GM19328 (cell line): Measurements from ENCODE around the gene GSDME.

Experiments used
- ATAC-seq: cut with Tn5 transposase; IDR thresholded peaks from one replicate; pipeline ENCODE4 v1.9.1; 2021; ENCODE audit warnings: mild to moderate bottlenecking, moderate library complexity; ENCODE audit not compliant: unreplicated experiment

The GSDME gene

DNA sequence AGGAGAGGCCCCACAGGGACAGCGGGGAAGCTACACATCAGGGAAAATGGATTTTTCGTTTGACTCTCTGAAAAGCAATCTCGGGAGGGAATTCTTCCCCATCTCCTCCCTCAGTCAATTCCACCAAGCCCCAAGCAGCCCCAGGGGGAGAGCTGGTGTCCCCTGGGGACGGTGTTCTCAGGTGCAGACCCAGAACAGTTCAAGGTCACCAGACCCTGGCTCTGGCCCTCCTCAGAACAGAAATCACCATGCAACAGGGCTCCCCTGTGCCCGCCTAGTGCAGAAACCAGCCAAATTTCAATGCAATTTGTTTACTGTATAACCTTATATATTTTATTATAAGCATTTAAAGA lies 34.1 kb downstream of the GSDME start:
- ATAC-seq, result no peak

DNA sequence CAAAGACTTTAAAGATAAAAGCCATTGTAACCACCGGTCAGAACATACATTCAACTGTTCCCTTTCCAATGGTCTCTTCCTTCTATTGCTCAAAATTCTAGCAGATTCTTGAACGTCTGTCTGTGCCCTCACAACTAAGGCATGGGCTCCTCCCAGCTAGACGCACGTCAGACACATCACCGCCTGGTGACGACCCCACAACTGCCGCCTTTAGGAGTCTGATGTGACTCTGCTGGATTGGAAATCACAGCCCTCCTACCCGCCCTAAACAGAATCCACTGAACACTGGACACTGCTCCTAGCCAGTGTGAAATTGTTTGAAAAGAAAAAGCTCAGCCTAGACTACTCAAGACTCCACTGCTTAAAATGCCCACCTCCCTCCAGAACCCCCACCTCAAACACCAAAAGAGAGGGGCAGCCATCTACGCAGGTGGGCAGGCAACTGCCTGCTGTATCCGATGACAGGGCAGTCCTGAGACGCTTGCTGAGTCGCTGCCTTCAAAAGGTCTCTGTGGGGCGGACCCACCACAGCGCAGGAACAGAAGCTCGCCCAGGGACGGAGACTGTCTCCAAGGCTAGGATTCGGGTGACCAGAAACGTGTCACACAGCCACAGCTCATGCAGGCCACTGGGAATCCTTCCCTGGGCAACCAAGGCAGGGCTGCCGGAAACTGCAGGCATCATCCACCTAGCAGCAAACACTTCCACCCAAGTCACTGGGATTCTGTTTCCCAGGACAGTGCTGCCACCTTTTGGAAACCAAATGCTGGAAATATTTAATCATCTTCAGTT lies 34.7 kb downstream of the GSDME start:
- no peak for ATAC-seq

DNA sequence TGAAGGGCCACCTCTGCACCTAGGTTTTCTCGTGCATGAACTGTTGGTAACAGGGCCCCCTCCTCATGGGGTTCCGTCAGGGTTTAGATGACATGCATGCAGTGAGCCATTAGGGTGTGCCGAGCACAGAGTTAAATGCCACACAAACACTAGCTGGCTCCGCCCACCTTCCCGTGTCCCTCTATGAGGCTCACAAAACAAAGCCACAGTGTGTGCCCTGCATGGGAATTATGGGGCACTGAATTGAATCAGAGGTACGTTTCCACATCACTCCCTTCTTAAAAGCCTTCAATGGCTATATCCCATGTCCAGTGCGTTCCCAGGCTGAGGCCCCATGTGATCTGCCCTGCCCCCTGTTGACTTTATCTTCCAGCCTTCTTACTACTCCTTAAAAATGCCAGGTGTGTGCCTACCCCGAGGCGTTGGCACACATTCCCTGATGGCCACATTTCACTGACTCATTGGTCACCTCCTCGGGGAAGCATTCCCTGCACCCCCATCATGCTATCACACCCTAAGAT lies 35.7 kb downstream of the GSDME start:
- ATAC-seq, result no peak

- no peak for ATAC-seq
These were observed 37.0 kb downstream of the GSDME start for GRCh38 chr7:24720283-24720682.

DNA sequence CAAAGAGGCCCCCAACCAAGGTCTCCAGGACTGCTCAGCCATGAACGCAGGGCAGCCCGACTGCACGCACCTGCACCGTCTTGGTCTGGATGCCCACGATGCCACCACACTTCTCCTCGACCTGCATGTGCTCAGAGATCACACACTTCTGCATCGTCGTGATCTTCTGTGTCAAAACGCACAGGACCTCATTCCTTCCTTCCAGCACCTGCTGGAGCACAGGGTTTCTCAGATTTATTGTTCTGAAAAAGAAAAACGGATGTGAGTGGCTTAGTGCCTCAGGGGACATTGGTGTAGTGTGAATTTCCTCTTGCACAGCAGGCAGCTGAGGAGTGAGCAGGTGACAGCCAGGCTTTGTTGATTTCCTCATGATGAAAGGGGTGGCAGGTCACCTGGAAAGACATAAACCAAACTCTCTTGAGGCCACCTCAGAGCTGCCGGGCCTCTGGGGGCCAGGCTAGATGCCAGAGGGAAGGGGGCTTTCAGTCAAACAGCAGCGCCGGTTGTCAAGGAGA lies 38.2 kb downstream of the GSDME start:
- ATAC-seq, result peak; percentile 60

- ATAC-seq, result no peak
These were observed 38.8 kb downstream of the GSDME start for GRCh38 chr7:24718431-24718831.

GRCh38 chr7:24717694-24718320 lies 39.5 kb downstream of the GSDME start:
- ATAC-seq, result no peak

GRCh38 chr7:24717247-24717622 lies 40.0 kb downstream of the GSDME start:
- ATAC-seq, result no peak

DNA sequence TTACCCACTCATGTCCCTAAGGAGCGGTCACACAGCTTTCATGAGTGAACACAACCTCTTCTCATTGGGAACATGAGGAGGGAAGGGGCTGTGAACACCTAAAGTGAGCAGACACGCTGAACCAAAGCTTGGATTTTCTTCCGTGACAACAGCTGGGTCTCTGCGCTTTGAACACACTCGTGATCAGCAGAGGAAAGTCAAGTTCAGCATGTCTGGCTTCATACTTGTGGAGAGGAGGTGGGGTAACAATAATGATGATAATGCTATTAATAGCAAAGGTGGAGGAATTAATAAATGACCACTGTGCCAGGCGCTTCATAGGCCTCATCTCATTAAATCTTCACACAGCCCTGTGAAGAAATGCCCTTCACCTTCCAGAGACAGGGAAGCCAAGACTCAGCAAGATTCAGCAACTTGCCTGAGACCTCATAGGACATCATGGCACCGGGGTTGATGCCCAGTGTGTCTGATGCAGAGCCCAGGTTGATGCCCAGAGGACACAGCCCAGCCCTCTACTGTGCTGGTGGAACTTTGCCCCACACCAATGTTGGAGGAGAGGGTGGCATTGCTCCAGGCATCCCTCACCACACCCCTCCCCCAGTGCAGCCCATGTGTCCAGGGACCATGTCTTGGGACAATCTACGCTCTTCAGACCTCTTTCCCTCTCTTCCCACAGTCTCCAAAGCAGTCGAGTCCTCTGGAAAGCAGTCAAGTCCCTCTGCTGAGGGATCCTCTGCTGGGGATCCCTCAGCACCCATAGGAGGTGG lies 40.6 kb downstream of the GSDME start:
- no peak for ATAC-seq

DNA sequence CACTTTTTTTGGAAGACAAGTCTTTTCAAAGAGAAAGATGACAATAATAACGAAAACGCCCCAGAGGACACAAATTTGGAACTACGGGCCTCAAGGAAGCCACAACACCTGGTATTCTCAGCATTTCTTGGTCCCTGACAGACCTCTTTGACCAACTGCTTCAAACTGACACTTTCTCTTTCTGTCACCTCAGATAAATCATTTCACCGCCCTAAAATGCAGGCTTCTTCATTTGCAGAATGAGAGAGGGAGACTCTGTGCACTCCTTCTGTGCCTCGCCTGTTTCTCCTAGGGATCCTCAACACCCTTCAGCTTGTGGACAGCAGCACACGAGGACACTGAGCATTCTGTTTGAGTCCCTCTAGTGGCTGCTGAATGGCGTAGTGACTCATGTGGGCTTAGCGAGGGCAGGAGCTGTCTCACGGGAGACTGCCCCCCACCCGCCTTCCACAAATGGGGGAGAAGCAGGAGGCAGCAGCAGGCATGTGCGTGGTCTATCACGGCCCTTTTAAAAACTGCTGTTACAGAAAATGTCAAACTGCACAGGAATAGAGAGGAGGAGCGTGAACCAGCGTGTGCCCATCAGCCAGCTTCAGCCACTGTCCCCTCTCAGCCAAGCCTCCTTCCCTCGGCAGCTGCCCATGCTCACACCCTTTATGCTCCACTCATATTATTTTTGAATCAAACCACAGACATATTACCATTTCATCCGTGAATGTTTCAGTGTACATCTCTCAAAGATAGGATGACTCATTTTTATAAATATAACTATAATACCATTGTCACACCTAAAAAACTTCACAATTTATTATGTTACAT lies 41.4 kb downstream of the GSDME start:
- ATAC-seq, result peak; percentile 43

DNA sequence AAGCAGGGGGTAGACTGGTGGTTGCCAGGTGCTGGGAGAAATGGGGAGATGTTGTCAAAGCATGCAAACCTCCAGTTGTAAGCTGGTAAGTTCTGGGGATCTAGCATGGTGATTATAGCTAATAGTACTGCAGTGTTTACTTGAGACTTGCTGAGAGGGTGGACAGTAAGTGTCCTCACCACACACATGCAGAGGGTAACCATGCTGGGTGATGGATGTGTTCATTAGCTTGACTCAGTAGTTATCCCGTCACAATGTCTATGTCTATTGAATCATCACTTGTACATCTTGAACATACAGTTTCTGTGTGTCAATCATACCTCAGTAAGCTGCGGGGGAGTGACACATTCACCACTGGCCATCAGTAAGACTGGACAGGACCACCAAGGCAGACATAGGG lies 42.1 kb downstream of the GSDME start:
- no peak for ATAC-seq

- ATAC-seq, result no peak
These were observed 42.6 kb downstream of the GSDME start for GRCh38 chr7:24714676-24715010.

GRCh38 chr7:24713850-24714675 lies 43.2 kb downstream of the GSDME start:
- no peak for ATAC-seq

GRCh38 chr7:24713039-24713793 lies 44.0 kb downstream of the GSDME start:
- ATAC-seq, result no peak

- ATAC-seq, result no peak
These were observed 47.5 kb downstream of the GSDME start for GRCh38 chr7:24709585-24710360.

DNA sequence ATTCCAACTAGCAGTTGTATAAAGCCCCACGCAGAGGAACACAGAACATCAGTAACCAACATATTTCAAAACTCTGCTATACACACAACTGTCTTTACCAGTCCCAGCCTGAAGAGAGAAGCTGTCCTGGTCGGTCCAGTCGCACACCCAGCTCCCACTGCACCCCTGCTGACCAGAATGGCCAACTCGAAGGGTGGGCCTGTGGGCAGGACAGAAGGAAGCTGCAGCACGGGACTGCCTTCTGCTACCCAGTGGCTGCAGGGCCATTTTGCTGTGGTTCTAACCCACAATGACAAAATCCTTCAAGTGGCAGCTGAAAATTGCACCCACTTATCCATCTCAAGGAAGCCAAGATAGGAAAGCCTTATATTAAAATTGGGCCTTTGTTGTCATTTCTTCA lies 48.2 kb downstream of the GSDME start:
- no peak for ATAC-seq

DNA sequence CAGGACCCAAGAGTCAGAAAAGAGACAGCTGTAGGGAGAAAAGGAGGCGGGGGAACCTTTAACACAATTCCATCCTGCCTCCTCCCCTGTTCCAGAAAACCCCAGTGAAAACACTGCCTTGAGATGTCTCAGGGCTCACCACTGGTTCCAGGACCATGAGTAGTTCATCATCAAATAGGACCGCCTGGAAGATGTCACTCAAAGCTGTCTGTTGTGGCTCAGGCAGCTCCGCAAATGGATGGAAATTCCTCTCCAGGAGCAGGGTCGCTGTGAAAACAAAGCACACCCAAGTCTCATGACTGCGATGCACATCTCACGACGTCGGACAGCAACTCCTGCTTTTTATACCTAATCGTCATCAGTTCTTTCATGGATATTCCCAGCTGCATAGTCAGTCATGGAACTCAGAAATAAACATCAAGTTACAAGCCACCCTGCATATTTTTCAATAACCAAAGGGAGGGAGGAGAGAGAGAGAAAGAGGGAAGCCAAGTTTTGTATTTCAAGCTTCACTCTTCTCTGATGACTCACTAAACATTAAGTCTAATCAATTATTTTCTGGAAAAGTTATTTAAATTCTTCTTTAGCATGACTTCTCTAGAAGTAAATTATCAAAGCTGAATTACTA lies 49.2 kb downstream of the GSDME start:
- no peak for ATAC-seq
